Right ventricle myocardium superior (tissue), 1 donor: ENCODE results near the gene MRPL48. TPM values are rescaled to one million over a fixed set of nuclear protein-coding genes. Genes with fewer than 3 reads are reported as not detected.
"Not testable (repeated sequence)": the region's sequence is repeated elsewhere in the genome, so short reads cannot be mapped to it uniquely, and the experiment has no call there.

Experiments used
- ATAC-seq: fragments of 200-7000 bp; cut with Tn5 transposase; one replicate; pipeline ENCODE4 v1.9.1; 2020; ENCODE audit warnings: mild to moderate bottlenecking; ENCODE audit not compliant: poor library complexity
- DNase-seq: peaks from one replicate; pipeline ENCODE4 v3.0.0-alpha.2; 2020
- intact Hi-C: fragments of 100-400 bp; cut with DNase I; formaldehyde crosslinking; loops from one replicate; pipeline ENCODE4 v1.11.2; 2022
- total RNA-seq: library from RNA; stranded (reverse); fragmentation: NEBNext Ultra II Directional; extraction: Animal tissue kit (Norgen Biotek cat#: 25700); gene quantifications from one replicate; pipeline ENCODE4 v1.2.1, GENCODE V29; 2021
- donor health status: DM: no; HTN: yes; CAD: no; lungs with severe emphysema.

The MRPL48 gene
- total RNA-seq, 1 donor from 2014 or later: 45.4 TPM

- intact Hi-C loops: no loop called here
- ATAC-seq: no peak
- DNase-seq: no peak
Measured at GRCh38 chr11:73762732-73763131, 24.9 kb upstream of the MRPL48 start.

GRCh38 chr11:73766763-73767162 lies 20.9 kb upstream of the MRPL48 start:
- no peak for ATAC-seq
- intact Hi-C loops: no loop called here
- no peak for DNase-seq

- ATAC-seq, DNase-seq, intact Hi-C loops: not testable (repeated sequence)
Measured at GRCh38 chr11:73770811-73771210, 16.9 kb upstream of the MRPL48 start.

- ATAC-seq (peak; percentile 100), DNase-seq (peak; percentile 99)
- intact Hi-C loops: loop anchor here (2.0 kb wide), 1 partner anchor 18 kb away; the partner anchor contains the start of gene RAB6A
Measured at GRCh38 chr11:73779084-73779902, 8.4 kb upstream of the MRPL48 start.

GRCh38 chr11:73781303-73781702 lies 6.4 kb upstream of the MRPL48 start:
- no peak for ATAC-seq
- intact Hi-C loops: no loop called here
- DNase-seq: no peak

GRCh38 chr11:73783483-73784020 lies 4.1 kb upstream of the MRPL48 start:
- ATAC-seq (no peak), DNase-seq (no peak)
- intact Hi-C loops: no loop called here

GRCh38 chr11:73784080-73784634 lies 3.5 kb upstream of the MRPL48 start:
- intact Hi-C loops: no loop called here
- no peak for DNase-seq
- no peak for ATAC-seq

- intact Hi-C loops: no loop called here
- ATAC-seq (no peak), DNase-seq (no peak)
Measured at GRCh38 chr11:73784734-73785133, 2.9 kb upstream of the MRPL48 start.

- ATAC-seq, DNase-seq, intact Hi-C loops: not testable (repeated sequence)
Measured at GRCh38 chr11:73785467-73785866, 2.2 kb upstream of the MRPL48 start.

- intact Hi-C loops: no loop called here
- no peak for DNase-seq
Measured at GRCh38 chr11:73787051-73787642, 527 bp upstream of the MRPL48 start.

GRCh38 chr11:73789279-73789670 lies 1.6 kb downstream of the MRPL48 start:
- ATAC-seq (no peak), DNase-seq (no peak)
- intact Hi-C loops: no loop called here

More at GRCh38 chr11:73787051-73787642, 527 bp upstream of the MRPL48 start:
- no peak for ATAC-seq

GRCh38 chr11:73792584-73792983 lies 4.9 kb downstream of the MRPL48 start:
- DNase-seq: no peak
- ATAC-seq: no peak
- intact Hi-C loops: no loop called here

- peak; percentile 54 for DNase-seq
- intact Hi-C loops: no loop called here
Measured at GRCh38 chr11:73795925-73796632, 8.4 kb downstream of the MRPL48 start.

GRCh38 chr11:73797457-73797856 lies 9.8 kb downstream of the MRPL48 start:
- DNase-seq (peak; percentile 64), ATAC-seq (peak; percentile 81)
- intact Hi-C loops: no loop called here

More at GRCh38 chr11:73795925-73796632, 8.4 kb downstream of the MRPL48 start:
- ATAC-seq: peak; percentile 52

GRCh38 chr11:73800276-73800806 lies 12.7 kb downstream of the MRPL48 start:
- DNase-seq: no peak
- ATAC-seq: no peak
- intact Hi-C loops: no loop called here

- DNase-seq: no peak
- no peak for ATAC-seq
- intact Hi-C loops: no loop called here
Measured at GRCh38 chr11:73801136-73801535, 13.5 kb downstream of the MRPL48 start.

- ATAC-seq (no peak), DNase-seq (no peak)
- intact Hi-C loops: no loop called here
Measured at GRCh38 chr11:73804712-73805111, 17.0 kb downstream of the MRPL48 start.

GRCh38 chr11:73808052-73808451 lies 20.4 kb downstream of the MRPL48 start:
- intact Hi-C loops: no loop called here
- DNase-seq: no peak
- ATAC-seq: no peak

- intact Hi-C loops: no loop called here
Measured at GRCh38 chr11:73810637-73811036, 23.0 kb downstream of the MRPL48 start.

More at GRCh38 chr11:73810637-73811036, 23.0 kb downstream of the MRPL48 start:
- DNase-seq: no peak
- no peak for ATAC-seq
